Activated CD4-positive, CD25-positive, alpha-beta regulatory T cell treated with anti-CD3 and anti-CD28 coated beads, Interleukin-2, amount 50 U/mL, for 24 hours (primary cell): ENCODE results near the gene PPIL4.

Experiments used
- ATAC-seq, 2 donors: fragments of 150-1000 bp; cut with Tn5 transposase; one replicate each; pipeline ENCODE4 v1.10.0; 2021; ENCODE audit warnings: mild to moderate bottlenecking in 1 of 2, moderate library complexity in 1 of 2

Gene PPIL4

GRCh38 chr6:149456311-149457021 is 89.4 kb downstream of the PPIL4 start:
- ATAC-seq: no peak

GRCh38 chr6:149455031-149455732 is 90.7 kb downstream of the PPIL4 start:
- no peak for ATAC-seq
